Epithelial cell of esophagus (primary cell): ENCODE results near the gene PRR22.

ENCODE experiments used
- DNase-seq: peaks from one replicate; pipeline ENCODE4 v3.0.0; 2010; ENCODE audit warnings: low read depth
- H3K4me3 ChIP-seq: 2 replicates; pipeline ENCODE4 v1.5.1; 2011; ENCODE audit warnings: mild to moderate bottlenecking, low read length, control low read depth
- CTCF ChIP-seq: IDR thresholded peaks from 2 replicates; pipeline ENCODE4 v1.5.1; 2011; ENCODE audit warnings: low read depth, mild to moderate bottlenecking, low read length, control low read depth, inconsistent platforms; ENCODE audit not compliant: insufficient read depth; ENCODE audit errors: missing control alignments

The PRR22 gene

GRCh38 chr19:5790559-5791520 is 6.3 kb upstream of the PRR22 start, which contains the start of gene DUS3L:
Gene DUS3L, minus strand, starts transcription at chr19:5791163. Its CDS starts 22 bp downstream, at chr19:5791141.
- peak; percentile 100 for DNase-seq
- TF ChIP-seq CTCF: no peak
- H3K4me3 ChIP-seq: peak within 1 kb of the TSS; percentile 96

DNA sequence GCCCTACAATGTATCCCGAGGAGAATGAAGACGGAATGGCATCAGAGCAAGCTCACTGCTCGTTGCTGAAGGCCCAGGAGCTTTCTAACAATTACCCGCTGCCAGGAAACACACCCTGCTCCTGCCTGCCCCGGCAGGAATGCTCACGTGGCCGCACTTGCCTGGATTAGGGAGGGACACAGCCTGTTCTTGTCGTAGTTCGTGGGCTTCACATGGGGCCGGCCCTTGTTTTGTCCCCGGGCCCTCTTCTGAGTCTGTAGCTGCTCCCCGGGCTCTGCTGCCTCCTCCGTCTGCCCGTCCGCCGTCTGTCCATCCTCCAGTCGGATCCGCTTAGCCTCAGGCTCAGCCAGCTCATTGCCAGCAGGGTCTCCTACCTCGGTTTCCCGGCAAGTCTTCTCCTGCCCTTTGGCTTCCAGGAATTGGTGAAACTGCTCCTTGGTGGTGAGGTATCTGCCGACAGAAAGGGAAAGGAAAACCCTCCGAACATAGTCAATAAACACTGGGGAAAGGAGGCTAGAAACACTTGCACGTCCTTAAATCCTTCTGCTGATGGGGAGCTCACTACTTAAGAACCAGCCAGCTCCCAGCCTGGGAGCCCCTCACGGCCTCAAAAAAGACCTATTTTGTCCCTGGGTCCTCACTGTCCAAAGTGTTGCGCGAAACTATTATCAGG is 5.5 kb upstream of the PRR22 start:
- peak overlapping the region; percentile 96 for H3K4me3 ChIP-seq
- no peak for TF ChIP-seq CTCF
- peak; percentile 90 for DNase-seq

DNA sequence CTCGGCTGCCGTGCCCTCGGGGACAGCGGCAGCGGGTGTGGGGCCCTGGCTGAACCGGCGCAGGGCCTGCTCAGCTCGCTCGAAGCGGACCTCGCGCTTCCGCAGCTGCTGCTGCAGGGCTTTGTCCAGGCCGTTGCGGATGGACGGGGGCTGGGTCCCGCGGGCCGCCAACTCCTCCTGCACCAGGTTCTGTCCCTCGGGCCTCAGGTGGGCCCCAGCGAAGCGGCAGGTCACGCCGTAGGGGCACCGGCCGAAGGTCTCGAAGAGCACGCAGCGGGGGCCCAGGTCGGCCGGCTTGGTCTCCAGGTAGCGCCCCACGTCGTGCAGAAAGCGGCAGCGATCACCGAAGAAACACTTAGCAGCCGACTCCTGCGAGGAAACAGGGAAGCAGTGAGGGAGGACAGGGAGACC is 4.8 kb upstream of the PRR22 start:
- DNase-seq: no peak
- peak overlapping the region; percentile 96 for H3K4me3 ChIP-seq
- no peak for TF ChIP-seq CTCF

DNA sequence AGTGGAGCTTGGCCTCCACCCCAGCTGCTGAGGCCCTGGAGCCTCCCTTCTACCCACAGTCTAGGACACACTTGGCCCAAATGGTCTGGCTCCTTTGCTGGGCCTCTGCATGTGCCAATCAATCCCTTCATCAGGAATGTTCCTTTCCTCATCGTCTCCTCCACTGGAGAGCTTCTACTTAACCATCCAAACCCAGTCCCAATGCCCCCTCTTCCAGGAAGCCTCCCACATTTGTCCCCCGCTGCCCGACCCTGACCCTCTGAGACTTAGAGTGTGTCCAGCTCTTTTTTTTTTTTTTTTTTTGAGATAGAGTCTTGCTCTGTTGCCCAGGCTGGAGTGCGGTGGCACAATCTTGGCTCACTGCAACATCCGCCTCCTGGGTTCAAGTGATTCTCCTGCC is 3.9 kb upstream of the PRR22 start:
- DNase-seq: no peak
- H3K4me3 ChIP-seq: no peak overlapping the region
- no peak for TF ChIP-seq CTCF

- TF ChIP-seq CTCF: no peak
- H3K4me3 ChIP-seq: no peak overlapping the region
- DNase-seq: no peak
Observed at GRCh38 chr19:5787409-5788182, 3.0 kb upstream of the PRR22 start.

DNA sequence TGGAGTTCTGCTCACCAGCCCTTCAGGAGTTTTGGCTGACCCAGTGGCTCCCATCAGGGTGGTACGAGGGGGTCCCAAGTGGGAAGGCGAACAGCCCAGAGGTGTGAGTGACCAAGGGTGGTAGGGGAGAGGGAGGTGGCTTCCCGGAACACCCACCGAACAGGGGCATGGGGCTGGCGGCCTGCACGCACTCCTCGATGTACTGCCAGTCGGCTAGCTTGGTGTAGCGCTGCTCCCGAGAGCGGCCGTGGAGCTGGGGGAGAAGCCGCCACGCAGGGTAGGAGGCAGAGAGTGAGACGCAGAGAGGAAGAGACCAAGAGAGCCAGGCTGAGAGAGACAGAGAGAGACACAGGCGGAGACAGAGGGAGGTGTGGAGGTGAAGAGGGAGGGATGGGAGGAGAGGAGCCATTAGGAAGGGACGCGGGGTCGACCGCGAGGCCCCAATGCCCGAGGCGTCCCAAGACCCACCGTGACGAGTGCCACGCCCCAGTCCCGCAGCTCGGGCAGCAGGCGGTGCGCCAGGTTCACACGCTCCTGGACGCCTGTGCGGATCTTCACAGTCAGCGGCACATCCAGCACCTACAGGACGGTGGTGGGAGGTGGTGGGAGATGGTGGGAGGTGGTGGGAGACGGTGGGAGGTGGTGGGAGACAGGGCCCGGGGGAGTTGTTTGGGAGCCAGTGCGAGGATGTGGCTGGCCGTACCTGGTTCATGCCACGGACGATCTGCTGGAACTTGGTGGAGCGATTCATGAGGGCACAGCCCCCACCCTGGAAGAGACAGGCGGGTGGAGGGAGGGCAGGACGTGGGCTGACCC is 2.3 kb upstream of the PRR22 start:
- no peak for TF ChIP-seq CTCF
- no peak overlapping the region for H3K4me3 ChIP-seq
- no peak for DNase-seq
